ENCODE data around the gene PSMD6. TPM values are rescaled to one million over a fixed set of nuclear protein-coding genes. Genes with fewer than 3 reads are reported as not detected.

The PSMD6 gene
- total and polyA plus RNA-seq, 9 of the 15 experiments (the other 6 are each of a cell fraction or from before 2014, with no cell fraction given), result 78.2 to 133 (median 113) TPM

GRCh38 chr3:63980830-63981498 lies 42.3 kb downstream of the PSMD6 start (continued):
- no peak for TF ChIP-seq ZBTB40 (IDR thresholded peaks at IDR 0.05)
- no peak for TF ChIP-seq ZBTB40 (CRISPR knock-in tag; IDR thresholded peaks at IDR 0.05)
- no peak for TF ChIP-seq NELFE (IDR thresholded peaks at IDR 0.05; ENCODE audit: insufficient read depth, insufficient read length)

Data from K562 (cell line).